Upper lobe of left lung (tissue), 4 donors: ENCODE data around the gene ITGA8.

Source experiments
- EP300 ChIP-seq, 4 donors: sonication (generic); formaldehyde crosslinking; IDR thresholded peaks; one replicate each; pipeline ENCODE4 v1.5.1; 2017; ENCODE audit warnings: antibody characterized with exemption in 4 of 4, control low read depth in 2 of 4
- POLR2A ChIP-seq, 4 donors: fragments of 450-650 bp; IDR thresholded peaks; one replicate each; pipeline ENCODE4 v1.5.1; 2016 to 2017; ENCODE audit warnings: antibody characterized with exemption in 4 of 4, mild to moderate bottlenecking in 2 of 4
- POLR2AphosphoS5 ChIP-seq, 2 donors: sonication (generic); formaldehyde crosslinking; IDR thresholded peaks; one replicate each; pipeline ENCODE4 v1.5.1; 2017; ENCODE audit warnings: antibody characterized with exemption in 2 of 2

DNA sequence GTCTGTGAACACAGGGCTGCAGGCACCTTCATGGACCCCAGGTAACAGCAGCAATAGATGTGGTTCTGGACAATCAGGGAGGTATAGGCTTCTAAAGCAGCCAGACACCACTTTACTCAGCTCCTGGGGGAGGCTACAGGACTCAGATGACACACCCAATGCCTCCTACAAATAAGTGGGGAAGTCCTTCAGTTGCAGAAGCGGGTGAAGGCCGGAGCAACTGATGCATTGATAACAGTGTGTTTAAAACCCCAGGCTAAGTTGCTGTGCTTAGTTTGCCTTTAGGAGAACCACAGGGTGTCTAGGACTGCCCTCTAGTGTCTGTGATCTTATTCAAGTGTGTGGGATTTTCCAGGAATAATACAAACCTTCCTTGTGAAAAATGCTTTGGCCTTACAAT is 5.9 kb upstream of the ITGA8 start:
- no peak for TF ChIP-seq EP300 (IDR thresholded peaks at IDR 0.05)
- TF ChIP-seq POLR2AphosphoS5 (IDR thresholded peaks at IDR 0.05) = no peak
- no peak for TF ChIP-seq POLR2A (IDR thresholded peaks at IDR 0.05)
